GM12872 (cell line): Measurements from ENCODE around the gene UNC13B.

ENCODE experiments used
- TF ChIP-seq, protein P1 (sequence below): IDR thresholded peaks from 3 replicates; pipeline ENCODE4 v1.5.1; 2011; ENCODE audit warnings: low read depth, mild to moderate bottlenecking, low read length, moderate library complexity; ENCODE audit not compliant: insufficient read depth

UNC13B gene

DNA sequence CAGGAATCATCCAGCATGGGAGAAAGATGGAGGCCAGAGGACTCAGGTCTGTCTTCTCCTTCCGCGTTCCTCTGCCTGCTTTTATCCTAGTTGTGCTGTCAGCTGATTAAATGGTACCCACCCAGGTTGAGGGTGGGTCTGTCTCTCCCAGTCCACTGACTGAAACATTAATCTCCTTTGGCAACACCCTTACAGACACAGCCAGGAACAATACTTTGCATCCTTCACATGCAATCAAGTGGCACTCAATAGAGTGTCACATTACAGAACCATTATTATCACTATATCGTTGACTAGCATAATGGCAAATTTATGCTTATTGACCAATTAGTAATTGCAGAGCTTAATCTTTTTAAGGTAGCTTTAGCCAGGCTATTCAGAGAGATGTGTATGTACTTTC is 64.8 kb downstream of the UNC13B start:
- TF ChIP-seq, protein P1, sequence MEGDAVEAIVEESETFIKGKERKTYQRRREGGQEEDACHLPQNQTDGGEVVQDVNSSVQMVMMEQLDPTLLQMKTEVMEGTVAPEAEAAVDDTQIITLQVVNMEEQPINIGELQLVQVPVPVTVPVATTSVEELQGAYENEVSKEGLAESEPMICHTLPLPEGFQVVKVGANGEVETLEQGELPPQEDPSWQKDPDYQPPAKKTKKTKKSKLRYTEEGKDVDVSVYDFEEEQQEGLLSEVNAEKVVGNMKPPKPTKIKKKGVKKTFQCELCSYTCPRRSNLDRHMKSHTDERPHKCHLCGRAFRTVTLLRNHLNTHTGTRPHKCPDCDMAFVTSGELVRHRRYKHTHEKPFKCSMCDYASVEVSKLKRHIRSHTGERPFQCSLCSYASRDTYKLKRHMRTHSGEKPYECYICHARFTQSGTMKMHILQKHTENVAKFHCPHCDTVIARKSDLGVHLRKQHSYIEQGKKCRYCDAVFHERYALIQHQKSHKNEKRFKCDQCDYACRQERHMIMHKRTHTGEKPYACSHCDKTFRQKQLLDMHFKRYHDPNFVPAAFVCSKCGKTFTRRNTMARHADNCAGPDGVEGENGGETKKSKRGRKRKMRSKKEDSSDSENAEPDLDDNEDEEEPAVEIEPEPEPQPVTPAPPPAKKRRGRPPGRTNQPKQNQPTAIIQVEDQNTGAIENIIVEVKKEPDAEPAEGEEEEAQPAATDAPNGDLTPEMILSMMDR, result no peak

DNA sequence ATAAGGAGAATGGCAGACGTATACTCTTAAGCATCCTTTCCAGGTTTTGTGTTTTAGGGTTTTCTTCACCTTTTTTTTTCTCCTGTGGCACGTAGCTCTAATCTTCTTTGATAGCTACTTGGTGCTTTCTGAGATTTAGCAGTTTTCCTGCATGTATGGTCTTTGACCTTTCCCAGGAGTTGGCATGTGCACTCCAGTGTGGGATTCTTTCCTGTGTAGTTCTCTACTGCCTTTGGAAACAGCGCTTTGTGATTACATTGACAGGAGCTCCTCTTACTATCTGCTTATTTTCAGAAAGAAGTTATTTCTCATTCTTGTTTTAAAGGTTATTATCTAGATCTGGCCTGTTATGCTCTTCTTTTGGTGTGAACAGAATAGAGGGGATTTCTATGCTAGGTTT is 65.5 kb downstream of the UNC13B start:
- TF ChIP-seq, protein P1, result no peak

DNA sequence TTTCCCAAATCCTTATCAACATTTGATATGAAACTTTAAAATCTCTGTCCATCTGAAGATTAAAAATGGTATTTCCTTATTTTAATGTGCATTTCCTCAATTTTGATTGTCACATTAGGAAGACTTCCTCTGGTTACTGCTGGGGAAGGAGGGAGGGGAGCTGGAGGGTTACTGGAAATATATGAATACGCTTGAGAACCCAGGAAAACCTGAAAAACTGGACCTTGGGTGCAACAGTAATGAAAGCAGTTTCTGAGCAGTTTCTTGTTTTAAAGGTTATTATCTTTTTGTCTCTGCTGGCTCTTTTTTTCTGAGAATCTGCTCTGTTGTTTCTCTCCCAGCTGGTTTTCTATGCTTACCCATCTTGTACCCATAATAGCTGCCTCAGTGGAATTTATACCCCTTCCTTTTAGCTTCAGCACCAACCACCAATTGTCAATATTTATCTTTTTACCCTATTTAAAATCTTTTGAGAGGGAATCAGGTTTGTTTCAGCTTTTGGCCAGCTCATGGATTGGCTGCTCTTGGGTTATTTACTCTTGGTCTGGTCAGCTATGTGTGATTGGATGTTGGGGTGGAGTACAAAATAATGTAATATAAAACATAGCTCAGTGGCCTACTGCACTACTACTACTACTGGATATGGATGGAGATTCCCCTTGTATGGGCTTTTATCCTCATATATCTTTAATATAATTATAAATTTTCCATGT is 67.4 kb downstream of the UNC13B start:
- TF ChIP-seq, protein P1, result no peak

DNA sequence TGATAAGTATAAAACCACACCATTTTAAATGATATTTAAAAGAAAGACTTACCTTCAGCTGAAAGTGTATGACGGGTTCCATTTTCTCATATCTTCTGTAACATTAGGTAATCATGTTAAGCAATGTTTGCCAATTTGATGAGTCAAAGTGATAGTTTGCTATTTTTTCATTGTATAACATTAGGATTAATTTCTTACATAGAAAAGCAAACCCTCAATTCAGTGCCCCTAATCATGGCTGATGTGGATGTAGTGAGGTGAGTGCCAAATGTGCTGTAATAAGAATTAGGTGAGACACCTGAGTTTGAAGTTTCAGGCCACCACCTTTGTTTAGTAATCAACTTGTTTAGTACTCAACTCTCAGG is 68.0 kb downstream of the UNC13B start:
- TF ChIP-seq, protein P1, result no peak

DNA sequence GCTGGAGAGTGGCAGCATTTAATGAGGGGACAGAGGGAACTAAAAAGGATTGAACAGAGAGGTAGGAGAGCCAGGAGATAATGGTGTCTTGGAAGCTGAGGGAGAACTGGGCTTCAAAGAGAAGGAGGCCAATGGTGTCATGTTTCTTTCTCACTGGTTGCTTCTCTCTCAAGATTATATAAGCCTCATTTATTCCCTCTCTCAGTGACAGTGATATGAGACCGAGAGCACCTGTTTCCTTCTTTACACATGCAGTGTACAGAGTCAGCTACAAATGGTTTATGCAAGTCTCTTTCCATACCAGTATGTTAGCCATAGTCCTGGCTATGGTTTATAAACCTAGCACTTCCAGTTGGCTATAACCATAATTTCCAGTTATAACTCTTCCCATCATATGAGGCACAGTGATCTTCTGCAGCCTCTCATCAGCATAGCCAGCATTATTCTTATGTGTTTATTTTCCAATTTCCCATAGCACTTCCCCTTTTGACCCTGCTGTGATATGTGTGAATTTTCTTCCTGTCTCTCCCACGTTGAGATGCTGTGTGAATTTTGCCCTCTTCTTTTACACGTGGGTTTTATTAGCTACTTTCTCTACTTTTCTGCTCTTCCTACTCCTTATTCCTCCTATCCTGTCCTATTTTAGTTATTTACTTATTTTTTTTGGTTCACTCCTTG is 71.2 kb downstream of the UNC13B start:
- TF ChIP-seq, protein P1, result no peak

DNA sequence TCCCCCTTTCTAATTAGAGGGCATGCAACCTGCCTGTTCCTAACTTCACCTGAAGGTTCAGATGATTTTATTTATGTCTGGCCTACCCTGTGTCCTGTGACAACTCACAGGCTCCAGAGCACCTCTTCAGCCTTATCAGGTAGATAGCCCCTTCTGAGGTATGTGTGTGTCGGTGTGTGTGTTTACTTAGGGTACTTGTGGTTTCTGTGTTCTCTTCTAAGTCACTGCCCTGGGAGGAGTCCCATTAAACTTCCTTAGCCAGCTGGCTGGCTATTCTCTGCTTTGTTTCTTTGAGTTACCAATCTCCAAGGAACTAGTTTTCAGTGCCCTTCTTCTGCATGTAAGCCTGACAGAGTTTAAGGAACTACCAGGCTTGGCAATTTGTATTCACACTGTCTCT is 74.9 kb downstream of the UNC13B start:
- TF ChIP-seq, protein P1, result no peak

DNA sequence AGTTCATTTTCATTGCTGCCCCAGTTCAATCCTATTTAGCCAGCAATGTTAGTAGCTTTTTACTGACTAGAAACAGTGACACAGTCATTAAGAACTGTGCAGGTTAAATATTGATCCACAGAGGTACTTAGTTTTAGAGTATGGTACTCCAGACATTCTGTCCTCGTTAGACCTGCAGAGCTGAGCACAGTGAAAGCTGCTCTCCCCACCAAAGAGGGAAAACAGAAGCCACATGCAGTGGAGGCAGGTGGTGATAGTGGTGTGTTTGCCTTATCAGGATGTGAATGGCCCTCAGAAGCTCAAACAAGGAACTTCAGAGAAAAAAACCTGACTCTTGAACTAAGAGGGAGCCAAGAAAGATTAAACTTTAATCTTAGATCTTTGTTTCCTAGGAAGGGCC is 75.5 kb downstream of the UNC13B start:
- TF ChIP-seq, protein P1, result no peak
